Nephron (organoid): ENCODE results near the gene TBCD.

ENCODE experiments used
- H3K27ac Mint-ChIP-seq, 3 experiments: 2 replicates each; pipeline ENCODE4 v1.8.0; 2020; ENCODE audit warnings: mixed read lengths in 3 of 3, mild to moderate bottlenecking in 2 of 3, moderate library complexity in 1 of 3
- H3K27me3 Mint-ChIP-seq: 2 replicates; pipeline ENCODE4 v1.8.0; 2021; ENCODE audit warnings: low read depth, mild to moderate bottlenecking, moderate library complexity, mixed read lengths
- H3K36me3 Mint-ChIP-seq: 2 replicates; pipeline ENCODE4 v1.8.0; 2020; ENCODE audit warnings: low read depth, mixed read lengths
- H3K4me1 Mint-ChIP-seq: 2 replicates; pipeline ENCODE4 v1.8.0; 2020; ENCODE audit warnings: mixed read lengths
- H3K4me3 Mint-ChIP-seq, 3 experiments: 2 replicates each; pipeline ENCODE4 v1.8.0; 2020; ENCODE audit warnings: mild to moderate bottlenecking in 3 of 3, mixed read lengths in 3 of 3, moderate library complexity in 2 of 3
- H3K9me3 Mint-ChIP-seq: 2 replicates; pipeline ENCODE4 v1.8.0; 2020; ENCODE audit warnings: mixed read lengths
- CTCF ChIP-seq, 3 experiments: fragments of 200-600 bp; sonication (generic); IDR thresholded peaks; one replicate each; pipeline ENCODE4 v1.5.0; 2021; ENCODE audit warnings: antibody characterized with exemption in 3 of 3; ENCODE audit not compliant: unreplicated experiment in 3 of 3

Gene TBCD

DNA sequence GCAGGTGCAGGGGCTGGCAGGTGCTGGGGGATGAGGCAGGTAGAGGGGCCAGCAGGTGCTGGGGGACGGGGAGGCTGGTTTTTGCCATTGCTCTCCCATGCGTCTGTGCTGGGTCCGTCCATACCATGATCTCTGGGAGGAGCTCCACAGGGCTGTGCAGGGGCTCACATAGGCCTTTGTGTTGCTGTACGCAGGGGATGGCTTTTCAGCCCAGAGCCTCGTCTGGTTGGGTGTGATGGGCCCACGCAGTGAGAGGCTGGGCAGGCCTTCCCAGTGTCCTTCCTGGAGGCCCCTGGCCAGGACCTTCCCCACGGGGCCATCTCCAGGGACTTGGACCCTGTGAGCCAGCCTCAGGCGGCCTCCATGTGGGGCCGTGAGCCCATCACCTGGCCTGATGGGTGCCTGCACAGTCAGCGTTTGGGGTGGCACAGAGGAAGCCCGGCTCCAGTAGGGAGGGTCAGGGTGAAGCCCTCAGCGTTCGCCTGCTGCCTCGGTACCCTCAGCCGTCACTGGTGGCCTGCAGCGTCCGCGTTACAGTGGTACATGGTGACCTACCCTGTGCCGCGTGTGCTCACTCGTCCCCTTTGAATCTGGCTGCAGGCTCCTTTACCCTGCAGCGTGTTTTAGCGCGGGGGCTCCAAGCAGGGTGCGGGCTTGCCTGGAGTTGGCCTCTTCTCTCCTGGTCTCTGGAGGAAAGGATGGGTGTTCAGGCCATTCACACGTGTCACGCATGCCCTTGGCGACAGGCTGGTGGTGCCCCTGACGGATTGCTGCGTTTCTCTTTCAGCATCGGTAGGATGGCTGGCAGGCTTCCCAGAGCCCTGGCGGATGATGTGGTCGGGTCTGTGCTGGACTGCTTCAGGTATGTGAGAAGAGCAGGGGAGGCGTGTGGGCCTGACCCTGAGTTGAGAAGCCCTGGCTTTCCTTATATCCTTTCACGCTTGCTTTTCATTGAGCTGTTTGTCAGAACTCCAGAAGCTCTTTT lies 57.3 kb downstream of the TBCD start:
- H3K27me3 Mint-ChIP-seq, result no peaks in the 10 kb centered on the region
- no peak overlapping the region for H3K4me3 Mint-ChIP-seq
- peaks cover 34% of the 10 kb centered on the region for H3K4me1 Mint-ChIP-seq
- H3K36me3 Mint-ChIP-seq, result peaks cover 24% of the 10 kb centered on the region
- no peak for TF ChIP-seq CTCF (IDR thresholded peaks at IDR 0.05; ENCODE audit: unreplicated experiment in 3 of 3)
- no peaks in the 10 kb centered on the region for H3K9me3 Mint-ChIP-seq
- peak overlapping the region in 2 of 3 experiments; percentile 71 to 73 for H3K27ac Mint-ChIP-seq

DNA sequence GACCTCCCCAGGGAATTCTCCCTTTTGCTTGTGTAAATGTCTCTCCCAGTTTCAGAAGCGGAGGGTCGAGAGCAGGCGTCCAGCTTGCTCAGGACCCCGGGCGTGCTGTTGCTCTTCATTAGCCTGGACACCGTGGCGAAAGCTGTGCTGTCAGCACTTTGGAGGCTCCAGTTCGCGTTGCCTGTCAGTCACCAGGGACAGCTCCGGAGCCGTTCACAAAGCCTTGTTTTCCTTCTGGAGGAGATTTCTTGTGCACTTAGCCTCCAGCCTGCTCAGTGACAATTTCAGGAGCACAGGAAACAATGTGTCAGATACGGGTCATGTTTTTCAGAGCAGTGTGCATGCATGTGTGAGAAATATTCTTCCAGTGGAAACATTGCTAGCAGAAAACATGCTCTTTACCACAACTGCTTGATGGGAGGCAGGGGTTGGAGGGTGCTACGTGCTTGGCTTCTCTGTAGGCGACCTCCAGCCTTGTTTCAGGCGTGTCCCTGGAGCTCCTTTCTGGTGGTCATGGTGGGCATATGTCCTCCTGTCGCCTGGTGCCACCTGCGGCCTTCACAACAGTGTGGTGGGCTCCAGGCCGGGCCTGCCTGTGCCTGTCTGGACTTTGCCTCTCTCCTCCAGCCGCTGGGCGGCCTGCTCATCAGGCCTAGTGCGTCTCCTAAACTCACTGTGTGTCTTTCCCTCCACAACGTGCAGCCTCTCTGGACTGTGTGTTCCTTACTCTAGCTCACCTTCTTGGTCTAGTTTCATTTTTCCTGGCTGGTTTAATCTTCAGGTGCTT lies 59.0 kb downstream of the TBCD start:
- TF ChIP-seq CTCF (IDR thresholded peaks at IDR 0.05; ENCODE audit: unreplicated experiment in 3 of 3), result no peak
- Mint-ChIP-seq H3K4me1 (peaks cover 21% of the 10 kb centered on the region), H3K27me3 (no peaks in the 10 kb centered on the region), H3K27ac (peak overlapping the region in 2 of 3 experiments; percentile 20 to 61), H3K4me3 (no peak overlapping the region), H3K9me3 (no peaks in the 10 kb centered on the region), H3K36me3 (peaks cover 36% of the 10 kb centered on the region)

DNA sequence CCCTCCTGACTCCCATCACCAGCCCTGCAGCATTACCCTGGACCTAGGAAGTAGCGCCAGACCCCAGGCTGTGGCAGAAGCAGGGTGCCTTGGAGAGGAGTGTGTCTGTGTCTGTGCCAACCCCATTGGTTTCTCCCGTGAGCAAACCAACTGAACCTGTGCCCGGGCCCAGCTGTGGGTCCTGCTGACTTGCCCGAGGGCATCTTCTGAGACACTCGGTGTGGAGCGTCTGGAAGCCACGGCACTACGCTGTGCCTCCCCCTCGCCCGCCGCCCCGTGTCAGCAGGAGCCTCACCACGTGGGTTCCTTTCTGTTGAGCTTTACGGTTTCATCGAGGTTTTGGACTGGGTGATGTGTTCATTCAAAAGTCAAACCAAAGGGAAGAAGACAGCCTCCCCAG lies 60.2 kb downstream of the TBCD start:
- TF ChIP-seq CTCF (IDR thresholded peaks at IDR 0.05; ENCODE audit: unreplicated experiment in 3 of 3), result no peak
- Mint-ChIP-seq H3K36me3 (peaks cover 41% of the 10 kb centered on the region), H3K27me3 (no peaks in the 10 kb centered on the region)

DNA sequence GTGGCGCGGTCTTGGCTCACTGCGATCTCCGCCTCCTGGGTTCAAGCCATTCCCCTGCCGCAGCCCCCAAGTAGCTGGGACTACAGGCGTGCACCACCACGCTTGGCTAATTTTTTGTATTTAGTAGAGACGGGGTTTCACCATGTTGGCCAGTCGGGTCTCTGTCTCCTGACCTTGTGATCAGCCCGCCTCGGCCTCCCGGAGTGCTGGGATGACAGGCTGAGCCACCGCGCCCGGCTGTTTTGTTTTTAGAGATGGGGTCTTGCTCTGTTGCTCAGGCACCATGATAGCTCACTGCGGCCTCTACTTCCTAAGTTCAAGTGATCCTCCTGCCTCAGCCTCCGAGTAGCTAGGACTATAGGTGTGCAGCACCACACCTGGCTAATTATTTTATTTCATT lies 60.7 kb downstream of the TBCD start:
- peaks cover 6% of the 10 kb centered on the region for H3K4me1 Mint-ChIP-seq
- TF ChIP-seq CTCF (IDR thresholded peaks at IDR 0.05; ENCODE audit: unreplicated experiment in 3 of 3), result no peak

More for the DNA sequence above, 60.2 kb downstream of the TBCD start:
- no peaks in the 10 kb centered on the region for H3K9me3 Mint-ChIP-seq
- H3K27ac Mint-ChIP-seq, result no peak overlapping the region
- no peak overlapping the region for H3K4me3 Mint-ChIP-seq
- H3K4me1 Mint-ChIP-seq, result peaks cover 10% of the 10 kb centered on the region

GRCh38 chr17:82813299-82814051 lies 61.6 kb downstream of the TBCD start:
- Mint-ChIP-seq H3K4me3 (no peak overlapping the region), H3K9me3 (peaks cover 3% of the 10 kb centered on the region), H3K27me3 (no peaks in the 10 kb centered on the region), H3K36me3 (peaks cover 54% of the 10 kb centered on the region), H3K4me1 (peaks cover 6% of the 10 kb centered on the region), H3K27ac (no peak overlapping the region)
- no peak for TF ChIP-seq CTCF (IDR thresholded peaks at IDR 0.05; ENCODE audit: unreplicated experiment in 3 of 3)

More for the DNA sequence above, 60.7 kb downstream of the TBCD start:
- H3K27me3 Mint-ChIP-seq, result no peaks in the 10 kb centered on the region
- peaks cover under 1% of the 10 kb centered on the region for H3K9me3 Mint-ChIP-seq
- no peak overlapping the region for H3K27ac Mint-ChIP-seq
- H3K4me3 Mint-ChIP-seq, result no peak overlapping the region
- peaks cover 45% of the 10 kb centered on the region for H3K36me3 Mint-ChIP-seq
